Measurements from ENCODE around the gene DNAJA4.

The DNAJA4 gene

DNA sequence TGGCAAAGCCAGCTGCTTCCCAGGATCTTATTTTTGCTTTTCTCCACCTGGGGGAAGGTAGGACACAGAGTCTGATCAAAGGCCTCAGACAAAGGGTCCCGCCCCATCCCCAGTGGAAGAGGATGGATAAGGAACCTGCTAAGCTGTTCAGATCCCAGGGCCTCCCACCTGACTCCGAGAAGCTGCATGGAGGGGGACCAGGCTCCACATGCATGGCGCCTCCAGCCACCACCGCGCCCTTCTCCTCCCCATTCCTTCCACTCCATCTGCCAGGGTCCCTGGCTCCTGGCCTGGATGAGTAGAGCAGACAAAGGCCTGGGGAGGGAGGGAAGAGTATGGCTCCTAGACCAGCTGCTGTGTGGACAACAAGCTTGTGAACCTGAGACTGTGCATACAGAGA lies 55.8 kb downstream of the DNAJA4 start:
- no peak for DNase-seq
- Histone ChIP-seq H3K27ac (no peak overlapping the region), H3K9me3 (ENCODE audit: severe bottlenecking) (no peaks in the 10 kb centered on the region), H3K27me3 (ENCODE audit: insufficient read depth, low read depth, severe bottlenecking) (no peaks in the 10 kb centered on the region), H3K36me3 (no peaks in the 10 kb centered on the region), H3K4me3 (ENCODE audit: low read depth, low read length) (no peak overlapping the region)
- TF ChIP-seq, protein P1, sequence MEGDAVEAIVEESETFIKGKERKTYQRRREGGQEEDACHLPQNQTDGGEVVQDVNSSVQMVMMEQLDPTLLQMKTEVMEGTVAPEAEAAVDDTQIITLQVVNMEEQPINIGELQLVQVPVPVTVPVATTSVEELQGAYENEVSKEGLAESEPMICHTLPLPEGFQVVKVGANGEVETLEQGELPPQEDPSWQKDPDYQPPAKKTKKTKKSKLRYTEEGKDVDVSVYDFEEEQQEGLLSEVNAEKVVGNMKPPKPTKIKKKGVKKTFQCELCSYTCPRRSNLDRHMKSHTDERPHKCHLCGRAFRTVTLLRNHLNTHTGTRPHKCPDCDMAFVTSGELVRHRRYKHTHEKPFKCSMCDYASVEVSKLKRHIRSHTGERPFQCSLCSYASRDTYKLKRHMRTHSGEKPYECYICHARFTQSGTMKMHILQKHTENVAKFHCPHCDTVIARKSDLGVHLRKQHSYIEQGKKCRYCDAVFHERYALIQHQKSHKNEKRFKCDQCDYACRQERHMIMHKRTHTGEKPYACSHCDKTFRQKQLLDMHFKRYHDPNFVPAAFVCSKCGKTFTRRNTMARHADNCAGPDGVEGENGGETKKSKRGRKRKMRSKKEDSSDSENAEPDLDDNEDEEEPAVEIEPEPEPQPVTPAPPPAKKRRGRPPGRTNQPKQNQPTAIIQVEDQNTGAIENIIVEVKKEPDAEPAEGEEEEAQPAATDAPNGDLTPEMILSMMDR (IDR thresholded peaks at IDR 0.05; ENCODE audit: low read depth, low read length), result no peak

DNA sequence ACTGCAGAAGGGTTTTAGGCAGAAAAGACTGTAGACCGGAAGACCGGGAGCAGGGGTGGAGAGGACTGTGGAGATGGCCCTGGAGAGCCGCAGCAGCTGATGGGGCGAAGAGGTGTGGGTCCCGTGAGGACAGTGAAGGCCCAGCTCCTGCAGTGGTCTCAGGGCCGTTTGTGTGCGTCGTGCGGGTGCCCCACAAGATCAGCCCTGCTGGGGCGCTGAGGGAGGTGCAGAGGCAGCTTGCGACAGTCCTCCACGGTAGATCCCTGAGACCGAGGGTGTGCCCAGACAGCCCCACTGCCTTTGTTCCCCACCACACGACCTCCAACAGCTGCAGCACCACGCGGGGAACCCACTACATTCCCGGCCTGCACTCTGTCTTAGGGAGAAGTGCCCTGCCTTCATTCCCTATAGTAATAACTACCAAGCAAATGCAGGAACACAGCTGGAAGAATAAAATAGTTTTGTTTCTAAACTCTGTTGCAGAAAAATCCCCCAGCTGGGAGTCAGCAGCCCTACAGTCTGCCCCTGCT lies 56.7 kb downstream of the DNAJA4 start:
- Histone ChIP-seq H3K36me3 (no peaks in the 10 kb centered on the region), H3K9me3 (ENCODE audit: severe bottlenecking) (no peaks in the 10 kb centered on the region), H3K27ac (no peak overlapping the region), H3K27me3 (ENCODE audit: insufficient read depth, low read depth, severe bottlenecking) (no peaks in the 10 kb centered on the region), H3K4me3 (ENCODE audit: low read depth, low read length) (no peak overlapping the region)
- TF ChIP-seq, protein P1 (IDR thresholded peaks at IDR 0.05; ENCODE audit: low read depth, low read length), result no peak
- DNase-seq, result no peak

- TF ChIP-seq, protein P1 (IDR thresholded peaks at IDR 0.05; ENCODE audit: low read depth, low read length), result no peak
Observed at GRCh38 chr15:78321786-78322185, 57.4 kb downstream of the DNAJA4 start.

GRCh38 chr15:78322243-78322642 lies 57.9 kb downstream of the DNAJA4 start:
- TF ChIP-seq, protein P1 (IDR thresholded peaks at IDR 0.05; ENCODE audit: low read depth, low read length), result no peak
- Histone ChIP-seq H3K36me3 (no peaks in the 10 kb centered on the region), H3K4me3 (ENCODE audit: low read depth, low read length) (no peak overlapping the region), H3K27ac (no peak overlapping the region), H3K9me3 (ENCODE audit: severe bottlenecking) (no peaks in the 10 kb centered on the region), H3K27me3 (ENCODE audit: insufficient read depth, low read depth, severe bottlenecking) (no peaks in the 10 kb centered on the region)
- DNase-seq, result no peak

More at GRCh38 chr15:78321786-78322185, 57.4 kb downstream of the DNAJA4 start:
- no peak overlapping the region for H3K4me3 ChIP-seq (ENCODE audit: low read depth, low read length)
- no peak overlapping the region for H3K27ac ChIP-seq
- H3K36me3 ChIP-seq, result no peaks in the 10 kb centered on the region
- no peaks in the 10 kb centered on the region for H3K9me3 ChIP-seq (ENCODE audit: severe bottlenecking)
- no peak for DNase-seq
- no peaks in the 10 kb centered on the region for H3K27me3 ChIP-seq (ENCODE audit: insufficient read depth, low read depth, severe bottlenecking)

GRCh38 chr15:78322724-78323521 lies 58.6 kb downstream of the DNAJA4 start:
- TF ChIP-seq, protein P1 (IDR thresholded peaks at IDR 0.05; ENCODE audit: low read depth, low read length), result no peak
- no peaks in the 10 kb centered on the region for H3K27me3 ChIP-seq (ENCODE audit: insufficient read depth, low read depth, severe bottlenecking)
- no peak for DNase-seq
- H3K36me3 ChIP-seq, result no peaks in the 10 kb centered on the region
- no peak overlapping the region for H3K4me3 ChIP-seq (ENCODE audit: low read depth, low read length)
- H3K27ac ChIP-seq, result no peak overlapping the region
- no peaks in the 10 kb centered on the region for H3K9me3 ChIP-seq (ENCODE audit: severe bottlenecking)

Measured in WERI-Rb-1 (cell line).